Measurements from ENCODE around the gene MVB12B.

Gene MVB12B

GRCh38 chr9:126421567-126422428, 95.2 kb downstream of the MVB12B start:
- Histone ChIP-seq H3K27ac (no peak overlapping the region), H3K36me3 (peaks cover 45% of the 10 kb centered on the region), H3K27me3 (ENCODE audit: insufficient read depth, low read depth, severe bottlenecking) (no peaks in the 10 kb centered on the region), H3K4me3 (ENCODE audit: low read depth, low read length) (no peak overlapping the region), H3K9me3 (ENCODE audit: severe bottlenecking) (no peaks in the 10 kb centered on the region)
- no peak for TF ChIP-seq CTCF (IDR thresholded peaks at IDR 0.05; ENCODE audit: low read depth, low read length)
- DNase-seq: no peak

GRCh38 chr9:126423142-126423915, 96.7 kb downstream of the MVB12B start:
- Histone ChIP-seq H3K27ac (no peak overlapping the region), H3K27me3 (ENCODE audit: insufficient read depth, low read depth, severe bottlenecking) (no peaks in the 10 kb centered on the region)
- DNase-seq: no peak

GRCh38 chr9:126423916-126424185, 97.2 kb downstream of the MVB12B start:
- Histone ChIP-seq H3K27ac (no peak overlapping the region), H3K4me3 (ENCODE audit: low read depth, low read length) (no peak overlapping the region), H3K9me3 (ENCODE audit: severe bottlenecking) (no peaks in the 10 kb centered on the region), H3K27me3 (ENCODE audit: insufficient read depth, low read depth, severe bottlenecking) (no peaks in the 10 kb centered on the region), H3K36me3 (peaks cover 52% of the 10 kb centered on the region)
- no peak for TF ChIP-seq CTCF (IDR thresholded peaks at IDR 0.05; ENCODE audit: low read depth, low read length)
- DNase-seq: no peak

More at GRCh38 chr9:126423142-126423915, 96.7 kb downstream of the MVB12B start:
- H3K36me3 ChIP-seq: peaks cover 50% of the 10 kb centered on the region
- no peak overlapping the region for H3K4me3 ChIP-seq (ENCODE audit: low read depth, low read length)
- TF ChIP-seq CTCF (IDR thresholded peaks at IDR 0.05; ENCODE audit: low read depth, low read length): no peak
- no peaks in the 10 kb centered on the region for H3K9me3 ChIP-seq (ENCODE audit: severe bottlenecking)

- H3K9me3 ChIP-seq (ENCODE audit: severe bottlenecking): no peaks in the 10 kb centered on the region
- no peak for DNase-seq
- H3K36me3 ChIP-seq: peaks cover 53% of the 10 kb centered on the region
- H3K27ac ChIP-seq: no peak overlapping the region
- TF ChIP-seq CTCF (IDR thresholded peaks at IDR 0.05; ENCODE audit: low read depth, low read length): no peak
- H3K27me3 ChIP-seq (ENCODE audit: insufficient read depth, low read depth, severe bottlenecking): no peaks in the 10 kb centered on the region
- no peak overlapping the region for H3K4me3 ChIP-seq (ENCODE audit: low read depth, low read length)
These were observed 97.9 kb downstream of the MVB12B start for GRCh38 chr9:126424511-126424910.

- DNase-seq: no peak
- Histone ChIP-seq H3K4me3 (ENCODE audit: low read depth, low read length) (no peak overlapping the region), H3K27me3 (ENCODE audit: insufficient read depth, low read depth, severe bottlenecking) (no peaks in the 10 kb centered on the region), H3K9me3 (ENCODE audit: severe bottlenecking) (no peaks in the 10 kb centered on the region), H3K36me3 (peaks cover 32% of the 10 kb centered on the region), H3K27ac (no peak overlapping the region)
- TF ChIP-seq CTCF (IDR thresholded peaks at IDR 0.05; ENCODE audit: low read depth, low read length): no peak
These were observed 102.0 kb downstream of the MVB12B start for GRCh38 chr9:126428534-126429175.
